NCI-H526 (cell line): ENCODE results near the gene RIF1.

Experiments
- DNase-seq, 2 experiments: peaks; one replicate each; lab custom pipeline; 2025; lab: John Stamatoyannopoulos, UW

Gene RIF1

DNA sequence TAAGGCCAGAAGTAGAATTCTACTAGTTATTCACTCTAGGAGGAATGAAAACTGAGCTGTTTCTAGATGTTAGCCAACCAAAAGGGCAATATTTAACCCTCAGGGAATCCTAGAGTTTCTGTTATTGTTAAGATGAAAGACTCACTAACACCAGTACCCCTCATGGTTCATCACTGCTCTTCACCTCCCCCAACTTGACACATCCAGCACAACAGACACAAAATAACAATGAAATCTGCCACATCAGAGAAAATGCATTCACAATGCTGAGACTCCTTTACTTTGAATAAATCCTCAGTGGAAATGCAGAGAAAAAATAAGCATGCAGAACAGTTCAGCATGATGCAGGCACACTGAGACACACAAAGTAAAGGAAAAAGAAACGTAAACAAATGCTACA is 111.3 kb downstream of the RIF1 start:
- no peak for DNase-seq

DNA sequence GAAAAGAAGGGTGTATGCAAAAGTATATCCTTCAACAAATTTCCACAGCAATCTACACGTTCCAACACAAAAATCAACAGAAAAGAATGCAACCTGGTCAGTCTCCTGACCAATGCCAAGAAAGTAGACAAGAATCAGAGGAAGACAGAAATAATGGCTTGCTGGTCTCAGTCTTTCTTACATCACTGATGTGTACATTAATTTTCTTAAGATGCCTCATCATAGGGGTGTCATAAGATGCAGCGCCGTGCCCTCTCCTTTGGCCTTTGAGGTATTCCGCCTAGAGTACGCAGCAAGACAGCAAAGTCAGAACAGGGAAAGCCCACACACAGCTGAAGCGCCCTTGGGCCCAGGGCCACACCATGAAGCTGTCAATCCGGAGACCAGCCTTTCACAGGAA is 112.9 kb downstream of the RIF1 start:
- no peak for DNase-seq

DNA sequence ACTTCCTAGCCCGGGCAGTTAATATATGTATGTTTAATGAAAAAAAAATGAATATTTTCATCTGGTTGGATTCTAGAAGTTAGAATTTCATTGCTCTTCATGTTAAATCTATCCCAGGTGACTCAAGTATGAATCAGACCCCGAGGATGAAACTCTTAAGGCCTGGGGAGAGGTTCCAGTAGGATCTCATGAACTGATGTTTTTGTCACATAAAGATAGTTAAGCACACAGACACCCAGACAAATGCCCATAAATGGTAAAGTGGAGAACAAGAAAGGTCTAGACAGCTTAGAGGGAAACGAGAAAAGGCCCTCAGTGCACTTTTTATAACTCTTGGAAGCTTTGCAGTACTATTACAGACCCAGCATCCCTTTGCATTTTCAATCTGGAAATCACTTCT is 114.1 kb downstream of the RIF1 start:
- no peak for DNase-seq

DNA sequence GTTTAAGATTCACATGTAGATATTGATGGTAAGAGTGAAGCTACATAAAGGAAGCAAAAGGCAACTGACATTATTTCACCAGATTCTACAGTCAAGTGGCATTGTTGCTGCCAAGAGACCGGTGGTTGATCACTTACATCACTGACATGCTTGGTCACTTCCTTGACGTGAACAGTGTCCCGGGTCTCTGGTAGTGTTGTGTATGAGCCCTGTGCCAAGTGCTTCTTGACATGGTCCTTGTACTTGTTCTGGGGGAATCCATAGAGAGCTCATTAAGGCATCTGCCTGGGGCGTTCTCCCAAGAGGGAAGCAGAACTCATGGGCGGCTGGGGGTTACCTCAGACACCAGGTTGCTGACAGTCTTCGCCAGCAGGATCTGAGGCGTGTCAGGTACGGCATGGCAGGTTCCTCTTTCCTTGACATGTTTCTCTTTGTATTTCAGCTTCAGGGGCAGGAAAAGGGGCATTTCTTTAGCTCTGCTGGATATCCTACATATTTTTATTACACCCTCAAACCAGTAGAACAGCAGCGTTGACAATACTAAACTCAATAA is 116.2 kb downstream of the RIF1 start:
- DNase-seq = no peak

DNA sequence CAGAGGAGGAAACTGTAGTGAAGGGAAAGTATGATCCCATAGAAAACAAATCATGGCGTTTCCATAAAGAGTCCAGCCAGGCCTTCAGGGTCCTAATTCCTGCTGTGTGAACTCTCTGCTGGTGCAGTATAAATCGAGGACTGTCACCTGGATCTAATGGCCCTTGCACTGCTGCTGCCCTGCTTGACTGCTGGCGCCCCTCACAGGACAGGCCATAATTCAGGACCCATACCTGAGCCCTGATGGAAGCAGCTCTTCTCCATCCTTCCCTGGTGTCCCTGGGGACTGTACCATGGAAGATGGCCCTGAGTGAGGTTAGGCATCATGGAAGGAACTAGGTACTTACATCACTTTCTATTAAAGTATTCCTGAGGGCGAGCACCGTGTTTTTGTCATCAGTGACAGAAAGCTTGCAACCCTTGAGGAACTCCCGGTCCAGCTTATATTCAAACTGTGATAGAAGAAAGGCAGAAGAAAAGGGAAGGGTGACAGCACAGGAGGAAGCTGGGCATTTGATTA is 116.9 kb downstream of the RIF1 start:
- no peak for DNase-seq
